GM19467 (cell line): ENCODE measurements around the gene ZMYM2.
A peak's percentile ranks its signal among the peaks of the same experiment; 100 is the strongest.

Experiments
- ATAC-seq: cut with Tn5 transposase; IDR thresholded peaks from one replicate; pipeline ENCODE4 v1.9.1; 2021; ENCODE audit warnings: mild to moderate bottlenecking, moderate library complexity; ENCODE audit not compliant: unreplicated experiment

Gene ZMYM2

DNA sequence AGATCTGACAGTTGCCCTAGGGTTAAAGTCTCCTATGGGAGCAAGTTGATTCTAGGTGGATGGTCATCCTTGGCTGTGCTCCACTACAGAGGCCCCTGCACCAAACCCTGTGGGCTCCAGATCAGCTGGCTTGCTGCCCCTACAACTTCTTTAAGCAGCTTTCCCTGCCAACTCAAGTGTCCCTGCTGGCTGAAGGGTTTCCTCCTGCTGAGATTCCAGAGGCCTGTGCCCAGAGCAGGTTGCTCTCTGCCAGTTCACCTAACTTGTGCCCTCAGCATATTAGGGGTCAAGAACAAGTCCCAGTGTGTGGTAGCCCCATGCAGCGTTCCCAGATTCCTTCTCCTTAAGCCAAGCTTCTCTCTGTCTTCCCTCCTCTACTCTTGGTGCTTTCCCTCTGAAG lies 85.6 kb downstream of the ZMYM2 start:
- no peak for ATAC-seq

DNA sequence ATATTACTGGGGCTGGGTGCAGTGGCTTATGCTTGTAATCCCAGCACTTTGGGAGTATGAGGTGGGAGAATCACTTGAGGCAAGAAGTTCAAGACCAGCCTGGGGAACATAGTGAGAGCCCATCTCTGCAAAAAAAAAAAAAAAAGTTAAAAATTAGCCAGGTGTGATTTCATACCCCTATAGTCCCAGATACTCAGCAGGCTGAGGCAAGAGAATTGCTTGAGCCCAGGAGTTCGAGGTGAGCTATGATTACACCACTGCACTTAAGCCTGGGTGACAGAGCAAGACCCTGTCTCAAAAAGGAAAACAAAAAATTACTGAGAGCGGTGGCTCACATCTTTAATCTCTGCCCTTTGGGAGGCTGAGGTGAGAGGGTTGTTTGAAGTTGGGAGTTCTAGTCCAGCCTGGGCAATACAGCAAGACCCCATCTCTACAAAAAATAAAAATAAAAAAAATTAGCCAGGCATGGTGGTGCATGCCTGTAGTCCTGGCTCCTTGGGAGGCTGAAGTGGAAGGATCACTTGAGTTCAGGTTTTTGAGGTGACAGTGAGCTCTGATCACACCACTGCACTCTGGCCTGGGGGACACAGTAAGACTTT lies 87.5 kb downstream of the ZMYM2 start:
- ATAC-seq, result no peak

DNA sequence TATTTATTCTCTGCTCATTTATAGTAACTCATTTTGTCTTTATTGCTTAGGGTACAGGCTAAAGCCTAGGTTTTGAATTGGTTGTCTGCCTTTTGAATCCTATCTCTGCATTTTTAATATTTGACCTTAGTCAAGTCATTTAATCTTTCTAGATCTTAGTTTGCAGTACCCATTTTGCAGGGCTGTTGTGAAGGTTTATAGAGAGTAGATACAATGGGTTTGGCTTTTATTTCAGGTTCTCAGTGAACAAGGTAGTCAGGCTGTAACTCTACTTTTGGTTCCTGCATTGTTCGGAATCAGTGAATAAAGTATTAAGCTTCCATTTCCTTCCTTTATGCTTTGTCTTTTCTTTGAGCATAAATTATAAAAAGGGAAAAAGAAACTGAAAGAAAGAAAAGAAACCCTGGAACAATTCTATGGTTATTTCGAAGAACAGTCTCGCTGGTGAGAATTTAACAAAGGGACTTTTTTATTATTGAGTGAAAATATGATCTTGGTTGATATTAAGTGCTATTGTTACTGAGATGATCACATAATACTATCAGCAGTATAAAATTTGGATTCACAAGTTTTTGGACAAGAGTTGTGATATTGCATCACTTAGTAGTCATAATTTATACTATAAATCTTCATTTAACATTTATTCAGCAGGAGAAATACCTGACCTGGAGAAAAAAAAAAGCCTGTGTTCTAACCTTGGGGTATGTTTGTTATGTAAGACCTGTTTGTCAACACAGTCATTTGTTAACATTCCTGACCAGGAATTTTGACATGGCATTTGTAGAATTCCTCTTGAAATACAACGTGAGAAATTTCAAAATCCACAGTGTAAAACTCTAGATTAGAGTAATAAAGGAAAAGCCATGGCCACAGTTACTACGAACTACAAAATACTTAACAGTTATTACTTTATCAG lies 91.3 kb downstream of the ZMYM2 start:
- ATAC-seq, result no peak

DNA sequence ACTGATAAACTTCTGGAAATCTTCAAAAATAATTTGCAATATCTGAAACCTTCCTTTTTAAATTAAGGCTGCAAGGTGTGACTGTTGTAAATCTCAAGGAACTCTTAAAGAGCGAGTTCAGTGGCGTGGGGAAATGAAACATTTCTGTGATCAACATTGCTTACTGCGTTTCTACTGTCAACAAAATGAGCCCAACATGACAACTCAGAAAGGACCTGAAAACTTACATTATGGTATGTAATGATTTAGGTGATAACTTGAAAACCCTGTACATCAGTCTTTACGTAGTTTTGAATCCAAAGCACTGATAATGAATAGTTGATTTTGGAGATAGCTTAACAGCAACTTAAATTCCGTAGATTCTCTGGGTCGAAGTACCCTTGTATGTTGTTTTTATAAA lies 92.8 kb downstream of the ZMYM2 start:
- ATAC-seq, result no peak

DNA sequence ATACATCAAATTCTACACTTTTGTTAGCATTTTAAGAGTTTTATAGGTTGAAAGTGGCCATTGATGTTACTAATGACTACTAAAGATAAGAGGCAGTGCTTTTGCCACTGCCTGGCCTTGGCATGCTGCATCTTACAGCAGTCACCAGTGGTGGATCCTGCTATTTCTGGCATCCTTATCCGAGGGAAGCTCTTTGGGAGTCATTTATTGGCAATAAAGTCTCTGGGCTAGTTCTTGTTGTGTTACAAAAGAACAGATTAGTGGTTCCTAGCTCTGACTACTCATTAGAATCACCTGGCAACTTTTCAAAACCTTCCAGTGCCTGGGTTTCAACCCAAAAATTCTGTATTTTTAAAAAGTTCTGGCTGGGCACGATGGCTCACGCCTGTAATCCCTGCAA lies 94.5 kb downstream of the ZMYM2 start:
- ATAC-seq, result no peak

DNA sequence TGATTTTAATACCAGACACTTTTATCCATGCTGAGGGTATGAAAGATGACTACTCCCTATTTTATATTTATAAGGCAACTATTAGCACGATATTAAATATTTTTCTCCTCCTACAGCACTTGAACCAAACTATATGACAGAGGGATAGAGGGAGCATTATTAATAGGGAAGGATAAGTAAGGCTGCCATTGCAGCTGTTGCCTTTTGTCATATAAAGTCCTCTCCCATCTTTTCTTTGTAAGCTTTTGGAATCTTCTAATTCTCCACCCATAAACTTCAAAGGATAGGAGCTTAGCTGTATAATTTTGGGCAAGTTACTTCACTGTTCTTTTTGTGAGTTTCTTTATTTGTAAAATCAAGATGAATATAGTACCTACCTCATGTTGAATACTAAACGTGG lies 95.4 kb downstream of the ZMYM2 start:
- no peak for ATAC-seq

DNA sequence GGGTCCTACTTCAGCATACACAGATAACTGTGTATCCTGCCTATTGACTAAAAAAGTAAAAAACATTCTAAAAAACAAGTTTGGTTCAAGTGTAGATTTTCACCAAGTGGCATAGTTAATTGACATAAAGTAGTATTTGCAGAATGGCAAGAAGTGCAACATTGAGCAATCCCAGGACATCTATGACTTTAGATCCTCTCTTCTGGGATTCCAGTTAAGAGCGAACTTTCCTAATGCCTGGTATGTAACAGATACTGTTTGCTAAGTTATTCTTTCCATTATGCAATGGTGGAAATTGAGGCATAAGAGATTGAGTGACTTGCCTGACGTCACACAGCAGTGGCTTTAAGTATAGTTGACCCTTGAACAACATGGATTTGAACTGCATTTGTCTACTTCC lies 96.1 kb downstream of the ZMYM2 start:
- ATAC-seq, result no peak

DNA sequence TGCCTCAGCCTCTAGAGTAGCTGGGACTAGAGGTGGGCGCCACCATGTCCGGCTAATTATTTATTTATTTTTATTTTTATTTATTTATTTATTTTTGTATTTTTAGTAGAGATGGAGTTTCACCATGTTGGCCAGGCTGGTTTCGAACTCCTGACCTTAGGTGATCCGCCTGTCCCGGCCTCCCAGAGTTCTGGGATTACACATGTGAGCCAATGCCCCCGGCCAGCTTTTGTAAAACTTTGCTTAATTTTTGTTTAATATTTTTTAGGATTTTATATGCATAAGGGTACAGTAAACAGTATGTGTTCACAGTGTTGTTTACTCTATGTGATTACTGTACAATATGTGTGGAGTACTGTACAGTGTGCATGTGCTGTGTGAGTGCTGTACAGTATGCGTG lies 98.7 kb downstream of the ZMYM2 start:
- no peak for ATAC-seq

DNA sequence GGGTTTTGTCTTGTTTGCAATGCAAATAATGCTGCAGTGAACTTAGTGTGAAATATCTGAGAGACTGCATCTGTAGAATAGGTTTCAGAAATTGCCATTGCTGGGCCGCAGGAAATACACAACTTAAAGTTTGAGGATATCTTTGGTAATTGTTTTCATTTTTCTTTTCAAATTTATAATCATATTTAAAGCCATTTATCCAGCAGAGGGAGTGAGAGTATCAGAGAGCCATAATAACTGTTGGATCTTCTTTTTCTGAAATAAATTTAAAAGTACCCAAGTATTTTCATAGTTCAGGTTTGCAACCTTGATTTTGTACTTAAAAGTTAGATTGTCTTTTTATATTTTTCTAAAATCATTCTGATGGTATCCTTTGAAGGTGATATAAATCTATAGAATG lies 99.4 kb downstream of the ZMYM2 start:
- no peak for ATAC-seq

DNA sequence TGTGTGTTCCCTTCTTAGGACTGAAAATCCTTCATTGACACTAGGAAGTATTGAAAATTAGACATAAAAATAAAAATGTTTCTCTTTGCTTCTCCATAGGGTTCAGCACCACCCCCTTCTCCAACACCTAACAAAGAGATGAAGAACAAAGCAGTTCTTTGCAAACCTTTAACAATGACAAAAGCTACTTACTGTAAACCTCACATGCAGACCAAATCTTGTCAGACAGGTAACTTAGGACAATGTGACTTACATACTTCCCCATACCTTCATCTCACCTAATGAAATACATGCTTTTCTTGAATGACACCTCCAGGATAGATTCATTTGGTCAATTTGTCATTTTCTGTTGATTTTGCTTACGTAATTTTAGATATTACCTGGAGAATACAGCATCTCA lies 99.9 kb downstream of the ZMYM2 start:
- no peak for ATAC-seq

DNA sequence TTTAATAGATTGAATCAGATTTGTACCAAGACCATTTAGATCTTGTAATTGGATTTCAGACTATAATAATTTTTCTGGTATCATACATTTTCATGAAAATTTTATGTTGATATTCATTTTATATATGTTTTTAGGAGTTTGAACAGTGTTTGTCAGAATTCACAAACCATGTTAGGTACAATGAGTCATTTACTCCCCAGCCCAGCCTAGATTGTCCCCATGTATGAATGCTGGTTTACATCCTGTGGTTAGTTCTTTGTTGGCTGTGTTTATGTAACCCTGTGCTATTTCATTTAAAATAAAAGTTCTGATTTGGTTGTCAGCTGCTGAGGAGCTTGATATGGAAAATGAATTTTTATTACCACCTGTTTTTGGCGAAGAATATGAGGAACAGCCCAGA lies 105.6 kb downstream of the ZMYM2 start:
- ATAC-seq, result no peak

DNA sequence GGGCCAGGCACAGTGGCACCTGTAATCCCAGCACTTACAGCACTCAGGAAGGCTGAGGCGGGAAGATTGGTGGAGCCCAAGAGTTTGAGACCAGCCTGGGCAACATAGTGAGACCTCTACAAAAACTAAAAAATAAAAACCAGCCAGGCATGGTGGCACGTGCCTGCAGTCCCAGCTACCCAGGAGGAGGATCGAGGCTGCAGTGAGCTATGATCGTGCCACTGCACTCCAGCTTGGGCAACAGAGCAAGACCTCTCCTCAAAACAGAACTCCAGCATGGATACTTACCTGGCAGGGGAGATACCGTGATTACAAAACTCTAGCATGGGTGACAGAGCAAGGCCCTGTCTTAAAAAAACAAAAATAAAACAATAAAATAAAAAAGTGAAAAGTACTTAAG lies 107.0 kb downstream of the ZMYM2 start:
- no peak for ATAC-seq

DNA sequence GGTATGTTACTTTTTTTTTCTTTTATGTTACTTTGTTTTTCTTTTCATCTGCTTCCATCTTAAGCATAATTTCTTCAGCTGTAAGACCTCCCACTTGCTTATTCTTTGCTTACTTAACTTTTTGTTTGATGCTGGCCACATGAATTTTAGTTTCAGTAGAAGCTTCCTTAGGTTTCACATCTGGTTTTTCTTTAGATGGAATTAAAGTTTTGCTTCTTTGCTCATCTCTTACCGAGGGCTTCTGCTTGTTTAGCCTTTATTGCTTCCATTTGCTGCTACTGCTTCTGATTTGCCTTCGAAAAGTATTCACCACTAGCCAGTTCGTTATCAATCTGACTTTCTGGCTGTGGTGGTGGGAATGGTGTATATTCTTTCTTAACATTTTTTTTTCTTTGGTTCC lies 111.4 kb downstream of the ZMYM2 start:
- ATAC-seq, result no peak

DNA sequence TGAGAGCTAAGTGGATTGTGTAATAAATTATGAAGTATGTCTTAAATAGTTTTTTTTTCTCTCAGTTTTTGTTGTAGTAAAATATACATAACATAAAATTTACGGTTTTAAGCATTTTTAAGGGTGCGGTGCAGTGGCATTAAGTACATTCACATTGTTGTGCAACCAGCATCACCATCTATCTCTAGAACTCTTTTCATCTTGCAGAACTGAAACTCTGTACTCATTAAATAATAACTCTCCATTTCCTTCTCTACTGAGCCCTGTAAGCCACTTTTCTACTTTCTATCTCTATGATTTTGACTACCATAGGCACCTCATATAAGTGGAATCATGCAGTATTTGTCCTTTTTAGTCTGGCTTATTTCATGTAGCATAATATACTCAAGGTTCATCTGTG lies 115.2 kb downstream of the ZMYM2 start:
- peak; percentile 75 for ATAC-seq

DNA sequence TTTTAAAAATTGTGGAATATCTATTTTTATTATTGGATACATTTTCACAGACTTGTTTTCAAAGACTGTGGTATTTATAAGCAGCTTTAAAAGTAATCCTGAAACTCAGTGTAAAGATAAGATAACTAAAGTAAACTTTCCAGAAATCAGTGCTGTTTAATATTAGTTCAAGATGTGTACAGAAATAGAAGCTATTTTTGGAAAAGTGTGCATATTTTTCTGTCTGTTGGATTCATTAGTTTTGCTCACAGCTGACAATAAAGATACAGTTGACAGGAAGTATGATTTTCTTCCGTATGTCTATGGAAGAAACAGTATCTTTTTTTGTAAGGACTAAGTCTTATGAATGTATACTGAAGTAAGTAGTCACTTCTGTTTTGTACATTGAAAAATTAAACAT lies 116.4 kb downstream of the ZMYM2 start:
- no peak for ATAC-seq

DNA sequence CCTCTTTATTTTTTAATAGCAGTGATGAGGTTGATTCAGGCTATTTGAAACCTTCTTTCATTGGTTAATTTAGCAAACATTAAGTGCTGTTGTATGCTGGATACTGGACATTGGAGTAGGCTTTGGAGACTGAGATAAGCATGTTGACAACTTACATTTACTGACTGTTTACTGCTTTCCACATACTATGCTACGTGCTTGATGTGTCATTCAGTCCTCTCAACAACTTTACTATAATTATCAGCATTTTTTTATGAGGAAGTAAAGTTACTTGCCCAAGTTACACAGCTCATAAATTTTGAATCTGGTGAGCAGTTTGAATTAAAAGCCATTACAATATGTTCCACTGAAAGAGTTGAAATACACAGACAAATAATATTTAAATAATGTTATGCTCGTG lies 118.6 kb downstream of the ZMYM2 start:
- ATAC-seq, result no peak

DNA sequence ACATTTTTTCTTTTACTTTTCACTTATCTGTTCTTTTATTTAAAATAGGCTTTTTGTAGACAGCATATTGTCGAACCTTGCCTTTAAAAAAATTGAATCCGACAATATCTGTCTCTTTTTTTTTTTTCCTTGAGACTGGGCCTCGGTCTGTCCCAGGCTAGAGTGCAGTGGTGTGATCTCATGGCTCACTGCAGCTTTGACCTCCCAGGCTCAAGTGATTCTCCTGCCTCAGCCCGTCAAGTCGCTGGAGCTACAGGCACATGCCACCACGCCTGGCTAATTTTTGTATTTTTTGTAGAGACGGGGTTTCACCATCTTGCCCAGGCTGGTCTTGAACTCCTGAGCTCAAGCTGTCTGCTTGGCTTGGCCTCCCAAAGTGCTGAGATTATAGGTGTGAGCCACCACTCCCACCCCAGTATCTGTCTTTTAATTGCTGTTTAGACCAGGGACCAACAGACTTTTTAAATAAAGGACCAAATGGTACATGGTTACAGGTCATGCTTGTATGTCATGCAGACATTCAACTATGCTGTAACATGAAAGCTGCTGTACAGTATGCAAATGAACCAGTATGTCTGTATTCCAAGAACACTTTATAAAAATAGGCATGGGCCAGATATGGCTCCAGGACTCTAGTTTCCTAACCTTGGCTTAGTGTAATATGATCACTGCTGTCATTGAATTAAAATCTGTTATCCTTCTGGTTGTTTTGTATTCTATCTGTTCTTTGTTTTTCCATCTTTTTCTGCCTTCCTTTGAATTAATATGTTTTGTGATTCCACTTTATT lies 122.0 kb downstream of the ZMYM2 start:
- ATAC-seq, result no peak

DNA sequence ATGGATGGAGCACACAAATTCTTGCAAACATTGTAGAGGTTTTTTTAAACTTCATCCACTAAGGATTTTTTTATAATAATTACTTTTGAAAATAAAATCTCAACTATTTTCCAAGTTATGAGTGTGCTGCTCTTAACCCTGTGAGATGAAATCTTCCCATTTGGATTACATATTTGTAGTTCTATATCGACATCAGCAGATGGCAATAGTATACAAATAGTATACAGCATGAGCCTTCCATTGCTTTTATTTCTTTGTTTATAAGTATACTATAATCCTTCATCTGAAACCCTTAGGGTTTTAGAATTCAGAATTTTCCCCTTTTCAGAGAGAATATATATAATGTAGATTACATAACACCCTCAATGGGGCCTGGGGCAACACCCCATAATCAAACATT lies 131.8 kb downstream of the ZMYM2 start:
- ATAC-seq, result no peak

DNA sequence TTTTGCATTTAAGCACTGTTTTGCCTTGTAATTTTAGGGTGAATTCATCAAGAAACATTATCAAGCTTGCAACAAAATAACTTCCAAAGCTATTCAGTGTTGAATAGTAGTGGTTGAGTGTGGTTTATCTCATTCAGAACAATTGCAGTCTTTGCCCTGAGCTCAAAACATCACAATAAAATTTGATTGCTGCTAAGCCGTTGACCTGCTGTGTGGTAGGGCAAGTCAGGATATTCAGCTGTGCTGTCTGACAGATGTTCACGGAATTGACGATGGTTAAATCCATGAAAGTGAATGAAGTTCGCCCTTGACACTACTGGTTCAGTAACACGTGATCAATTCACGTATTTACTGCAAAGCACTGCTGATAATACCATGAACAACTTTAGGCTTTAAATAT lies 135.4 kb downstream of the ZMYM2 start:
- ATAC-seq, result no peak

DNA sequence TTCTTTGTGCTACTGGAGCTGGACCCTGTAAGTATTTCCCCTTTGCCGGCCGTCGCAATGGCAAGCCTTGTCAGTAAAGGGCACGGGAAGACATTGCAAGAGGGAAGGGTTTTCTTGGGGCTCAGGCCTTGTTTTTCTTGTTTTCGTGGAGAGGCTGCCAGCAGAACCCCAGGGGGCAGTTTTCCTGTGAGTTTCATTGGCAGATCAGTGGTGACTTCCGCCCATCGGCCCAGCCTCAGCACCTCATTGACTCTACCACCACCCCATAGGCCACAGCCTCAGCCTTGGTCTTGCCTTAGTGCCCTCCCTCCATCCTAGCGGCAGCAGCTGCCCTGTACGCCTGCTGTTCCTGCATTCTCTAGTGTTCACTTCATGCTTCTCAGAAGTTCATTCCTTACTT lies 140.8 kb downstream of the ZMYM2 start:
- ATAC-seq, result no peak

DNA sequence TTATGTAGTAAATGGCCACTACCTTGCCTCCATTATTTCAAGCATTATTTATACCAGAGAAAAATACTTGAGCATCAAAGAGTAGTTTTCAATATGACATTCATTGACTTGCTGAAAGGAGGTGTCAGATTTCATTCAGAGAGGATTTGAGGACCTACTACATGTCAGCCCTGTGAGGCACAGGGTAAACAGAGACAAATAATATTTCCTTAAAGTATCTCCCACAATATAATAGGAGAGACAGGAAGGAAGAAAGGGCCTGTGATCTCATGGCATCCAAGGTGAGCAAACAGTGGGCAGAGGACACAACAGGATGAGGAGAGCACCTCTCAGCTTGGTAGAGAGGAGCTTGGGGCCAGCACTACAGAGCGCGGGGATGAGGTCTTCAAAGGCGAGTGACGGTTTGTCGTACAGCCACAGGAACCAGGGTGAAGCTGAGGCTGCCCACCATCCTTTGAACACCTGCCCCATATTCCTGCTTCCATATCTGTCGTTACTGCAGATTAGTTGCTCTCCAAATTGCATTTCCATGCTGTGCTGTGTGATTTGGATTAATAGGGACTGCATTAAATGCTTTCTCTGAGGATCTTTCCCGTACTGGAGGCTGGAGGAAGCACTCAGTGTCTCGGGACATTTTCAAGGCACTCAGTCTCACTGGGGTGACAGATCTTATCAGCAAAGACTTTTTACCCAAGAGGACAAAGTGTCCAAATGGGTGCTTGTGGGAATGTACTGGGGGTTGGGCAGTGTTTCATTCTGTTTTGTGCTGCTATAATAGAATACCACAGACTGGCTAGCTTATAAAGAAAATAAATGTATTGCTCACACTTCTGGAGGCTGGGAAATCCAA lies 143.2 kb downstream of the ZMYM2 start:
- ATAC-seq, result no peak
